WTC11 (cell line): ENCODE data around the gene CCDC137. TPM values are rescaled to one million over a fixed set of nuclear protein-coding genes. Genes with fewer than 3 reads are reported as not detected.
"Not testable (repeated sequence)": the region's sequence is repeated elsewhere in the genome, so short reads cannot be mapped to it uniquely, and the experiment has no call there.

Experiments used
- ATAC-seq: fragments of 200-7000 bp; cut with Tn5 transposase; 2 replicates; pipeline ENCODE4 v1.10.0; 2021; ENCODE audit warnings: mild to moderate bottlenecking, moderate library complexity
- CTCF ChIA-PET: fragments of 300-600 bp; sonication (Branson Sonifier 250); formaldehyde crosslinking; loops from one replicate; lab custom pipeline; 2021; ENCODE audit warnings: antibody characterized with exemption; lab: Charles Lee
- POLR2A ChIA-PET: fragments of 350-600 bp; sonication (Branson Sonifier 250); formaldehyde crosslinking; loops from one replicate; lab custom pipeline; 2021; ENCODE audit warnings: antibody characterized with exemption; lab: Charles Lee
- DNase-seq: peaks from one replicate; pipeline ENCODE4 v3.0.0; 2021; ENCODE audit warnings: low spot score
- H3K27ac Mint-ChIP-seq: 2 replicates; pipeline ENCODE4 v1.8.0; 2021; ENCODE audit warnings: mixed read lengths
- H3K27me3 Mint-ChIP-seq: 2 replicates; pipeline ENCODE4 v1.8.0; 2021; ENCODE audit warnings: low read depth, mild to moderate bottlenecking, moderate library complexity, mixed read lengths
- H3K36me3 Mint-ChIP-seq: 2 replicates; pipeline ENCODE4 v1.8.0; 2021; ENCODE audit warnings: mixed read lengths
- H3K4me1 Mint-ChIP-seq: 2 replicates; pipeline ENCODE4 v1.8.0; 2022; ENCODE audit warnings: mixed read lengths
- H3K4me3 Mint-ChIP-seq: 2 replicates; pipeline ENCODE4 v1.8.0; 2021; ENCODE audit warnings: mild to moderate bottlenecking, moderate library complexity, mixed read lengths
- H3K9me3 Mint-ChIP-seq: 2 replicates; pipeline ENCODE4 v1.8.0; 2021; ENCODE audit warnings: mixed read lengths
- CTCF ChIP-seq: fragments of 200-600 bp; IDR thresholded peaks from 2 replicates; pipeline ENCODE4 v1.8.0; 2022; ENCODE audit warnings: antibody characterized with exemption
- FOXK1 ChIP-seq: sonication (generic); formaldehyde crosslinking; IDR thresholded peaks from 2 replicates; pipeline ENCODE4 v1.8.0; 2022; ENCODE audit warnings: mild to moderate bottlenecking, moderate library complexity, missing genetic modification reagents
- FOXP1 ChIP-seq: sonication (generic); formaldehyde crosslinking; IDR thresholded peaks from 2 replicates; pipeline ENCODE4 v1.8.0; 2022; ENCODE audit warnings: missing genetic modification reagents, mild to moderate bottlenecking, moderate library complexity, borderline replicate concordance
- GABPB1 ChIP-seq: sonication (generic); formaldehyde crosslinking; IDR thresholded peaks from 2 replicates; pipeline ENCODE4 v1.8.1; 2023; ENCODE audit warnings: mild to moderate bottlenecking, missing genetic modification reagents
- IRF2 ChIP-seq: sonication (generic); formaldehyde crosslinking; IDR thresholded peaks from 2 replicates; pipeline ENCODE4 v1.8.0; 2022; ENCODE audit warnings: low read depth, missing genetic modification reagents, borderline replicate concordance
- NFYB ChIP-seq: sonication (generic); formaldehyde crosslinking; conservative IDR thresholded peaks from 2 replicates; pipeline ENCODE4 v1.8.0; 2022; ENCODE audit warnings: low read depth, missing genetic modification reagents
- NR1H2 ChIP-seq: sonication (generic); formaldehyde crosslinking; IDR thresholded peaks from 2 replicates; pipeline ENCODE4 v1.9.0; 2021; ENCODE audit warnings: mild to moderate bottlenecking, moderate library complexity, missing genetic modification reagents
- OVOL2 ChIP-seq: fragments of 250-450 bp; sonication (Bioruptor Pico); IDR thresholded peaks from 2 replicates; pipeline ENCODE4 v1.9.0; 2021; ENCODE audit warnings: mild to moderate bottlenecking, borderline replicate concordance
- PREB ChIP-seq: sonication (generic); formaldehyde crosslinking; IDR thresholded peaks from 2 replicates; pipeline ENCODE4 v1.8.1; 2022; ENCODE audit warnings: mild to moderate bottlenecking, missing genetic modification reagents, moderate library complexity, borderline replicate concordance
- PRRX2 ChIP-seq: fragments of 250-450 bp; sonication (Bioruptor Pico); IDR thresholded peaks from 2 replicates; pipeline ENCODE4 v1.8.0; 2021; ENCODE audit warnings: mild to moderate bottlenecking
- TCF7 ChIP-seq: sonication (generic); formaldehyde crosslinking; IDR thresholded peaks from 2 replicates; pipeline ENCODE4 v1.8.0; 2022; ENCODE audit warnings: mild to moderate bottlenecking, low read depth, missing genetic modification reagents, moderate library complexity
- TEAD4 ChIP-seq: sonication (generic); formaldehyde crosslinking; IDR thresholded peaks from 2 replicates; pipeline ENCODE4 v1.8.0; 2022; ENCODE audit warnings: mild to moderate bottlenecking, missing genetic modification reagents
- TP53 ChIP-seq: sonication (generic); formaldehyde crosslinking; IDR thresholded peaks from 2 replicates; pipeline ENCODE4 v1.8.1; 2023; ENCODE audit warnings: mild to moderate bottlenecking, missing genetic modification reagents
- USF2 ChIP-seq: sonication (generic); formaldehyde crosslinking; IDR thresholded peaks from 2 replicates; pipeline ENCODE4 v1.8.1; 2023; ENCODE audit warnings: mild to moderate bottlenecking, missing genetic modification reagents, moderate library complexity
- total RNA-seq: library from RNA; stranded (reverse); gene quantifications from 3 replicates; pipeline ENCODE4 v1.2.3, GENCODE V29; 2021
- TF ChIP-seq, protein P1 (sequence below): fragments of 250-450 bp; sonication (Bioruptor Pico); conservative IDR thresholded peaks from 2 replicates; pipeline ENCODE4 v1.9.0; 2021; ENCODE audit warnings: mild to moderate bottlenecking
- TF ChIP-seq, protein P2 (sequence below): sonication (generic); formaldehyde crosslinking; IDR thresholded peaks from 2 replicates; pipeline ENCODE4 v1.8.1; 2023; ENCODE audit warnings: mild to moderate bottlenecking, missing genetic modification reagents, moderate library complexity

Gene CCDC137
- total RNA-seq, 1 experiment from 2014 or later: 36.8 TPM

DNA sequence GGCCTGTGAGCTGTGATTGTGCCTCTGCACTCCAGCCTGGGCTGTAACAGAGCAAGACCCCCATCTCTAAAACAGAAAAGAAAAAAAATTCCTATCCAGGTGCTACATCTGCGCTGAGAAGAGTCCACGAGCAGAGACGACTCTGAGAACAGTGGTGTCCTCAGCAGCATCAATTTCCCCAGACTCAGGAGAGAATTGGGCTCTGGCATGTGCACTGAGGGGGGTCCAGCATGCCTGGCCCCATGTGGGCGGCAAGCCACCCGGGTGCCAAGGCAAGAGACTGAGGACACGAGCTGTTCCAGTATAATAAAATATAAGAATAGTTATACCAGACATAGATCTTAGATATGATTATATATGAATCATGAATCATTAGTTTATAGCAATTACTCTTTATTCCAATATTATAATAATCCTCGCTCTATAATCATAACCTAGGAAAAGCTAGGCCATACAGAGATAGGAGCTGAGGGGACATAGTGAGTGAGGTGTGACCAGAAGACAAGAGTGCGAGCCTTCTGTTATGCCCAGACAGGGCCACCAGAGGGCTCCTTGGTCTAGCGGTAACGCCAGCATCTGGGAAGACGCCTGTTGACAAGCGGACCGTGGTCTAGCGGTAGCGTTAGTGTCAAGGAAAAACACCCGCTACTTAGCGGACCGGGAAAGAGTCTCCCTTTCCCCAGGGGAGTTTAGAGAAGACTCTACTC is 9.1 kb downstream of the CCDC137 start:
- H3K4me1 Mint-ChIP-seq, ATAC-seq, H3K4me3 Mint-ChIP-seq, H3K9me3 Mint-ChIP-seq, H3K27me3 Mint-ChIP-seq, H3K27ac Mint-ChIP-seq, POLR2A ChIA-PET: not testable (repeated sequence)
- CTCF ChIA-PET: interaction anchor here (0.6 to 1.9 kb wide), 10 partner anchors 9 to 1306 kb away, joined by 3 to 9 read pairs (median 5); partner anchors contain the start of genes ARL16, CCDC137, HGS and MRPL12
- 0 out of 2 replicates have a peak, but pooled peaks have one; percentile 11 for TF ChIP-seq CTCF
- H3K36me3 Mint-ChIP-seq: peaks cover 33% of the 10 kb centered on the region
- peak; percentile 51 for DNase-seq

DNA sequence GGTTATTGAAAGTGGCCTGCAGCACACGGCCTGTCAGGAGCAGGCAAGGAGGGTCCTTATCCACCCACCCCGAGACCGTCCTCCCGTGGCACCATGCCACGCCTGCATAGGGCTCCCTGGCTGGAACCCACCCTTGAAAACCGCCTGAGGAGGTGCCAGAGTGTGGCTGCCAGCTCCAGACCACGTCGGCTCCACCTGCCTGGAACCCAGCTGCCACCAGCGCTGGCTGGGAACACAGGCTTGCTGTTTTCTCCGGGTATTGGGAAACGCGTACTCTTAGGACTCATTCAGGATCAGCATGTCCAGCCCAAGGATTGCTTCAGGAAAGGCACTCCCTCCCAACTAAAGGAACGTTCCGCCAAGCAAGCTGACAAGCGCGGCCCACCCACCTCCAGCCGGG is 10.4 kb downstream of the CCDC137 start:
- no peak for ATAC-seq
- Mint-ChIP-seq H3K9me3 (no peaks in the 10 kb centered on the region), H3K4me1 (no peaks in the 10 kb centered on the region), H3K27me3 (no peaks in the 10 kb centered on the region), H3K36me3 (peaks cover 28% of the 10 kb centered on the region), H3K4me3 (no peak overlapping the region), H3K27ac (no peak overlapping the region)
- ChIA-PET POLR2A (no interaction called here), CTCF (interaction anchor here (1.2 to 1.6 kb wide), 3 partner anchors 10 to 26 kb away, joined by 5 to 6 read pairs (median 5); partner anchors contain the start of genes CCDC137, MRPL12 and OXLD1)
- no peak for DNase-seq
- TF ChIP-seq, protein P1, sequence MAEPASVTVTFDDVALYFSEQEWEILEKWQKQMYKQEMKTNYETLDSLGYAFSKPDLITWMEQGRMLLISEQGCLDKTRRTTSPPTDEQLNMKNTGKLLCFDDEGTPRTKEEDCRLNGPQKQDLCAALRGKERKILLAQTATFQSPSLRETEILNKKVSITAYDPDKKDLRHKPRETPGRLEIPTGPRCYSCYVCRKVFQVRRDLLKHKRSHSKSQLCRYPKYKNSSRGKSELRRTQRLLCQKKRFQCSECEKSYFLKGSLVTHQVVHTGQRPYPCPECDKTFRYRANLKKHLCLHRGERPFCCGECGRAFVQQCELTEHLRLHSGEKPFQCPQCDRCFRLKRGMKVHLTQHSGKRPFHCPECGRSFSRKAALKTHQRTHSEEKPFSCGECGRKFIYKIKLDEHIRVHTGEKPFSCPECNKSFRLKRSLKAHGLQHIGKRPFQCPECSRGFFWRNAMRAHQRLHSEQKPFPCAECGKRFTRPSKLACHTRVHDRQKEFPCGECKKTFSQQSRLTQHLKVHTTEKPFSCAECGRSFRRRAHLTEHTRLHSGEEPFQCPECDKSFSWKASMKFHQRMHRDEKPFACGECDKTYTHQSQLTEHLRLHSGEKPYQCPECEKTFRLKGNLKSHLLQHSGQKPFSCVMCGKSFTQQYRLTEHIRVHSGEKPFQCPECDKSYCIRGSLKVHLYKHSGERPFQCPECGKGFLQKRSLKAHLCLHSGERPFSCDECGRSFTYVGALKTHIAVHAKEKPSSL (CRISPR knock-in tag): no peak
- TF ChIP-seq GABPB1 (CRISPR knock-in tag) (no peak), PREB (no peak), NFYB (CRISPR knock-in tag) (no peak), USF2 (no peak), TEAD4 (CRISPR knock-in tag) (no peak), FOXP1 (CRISPR knock-in tag) (no peak), OVOL2 (CRISPR knock-in tag) (no peak), FOXK1 (CRISPR knock-in tag) (no peak)

DNA sequence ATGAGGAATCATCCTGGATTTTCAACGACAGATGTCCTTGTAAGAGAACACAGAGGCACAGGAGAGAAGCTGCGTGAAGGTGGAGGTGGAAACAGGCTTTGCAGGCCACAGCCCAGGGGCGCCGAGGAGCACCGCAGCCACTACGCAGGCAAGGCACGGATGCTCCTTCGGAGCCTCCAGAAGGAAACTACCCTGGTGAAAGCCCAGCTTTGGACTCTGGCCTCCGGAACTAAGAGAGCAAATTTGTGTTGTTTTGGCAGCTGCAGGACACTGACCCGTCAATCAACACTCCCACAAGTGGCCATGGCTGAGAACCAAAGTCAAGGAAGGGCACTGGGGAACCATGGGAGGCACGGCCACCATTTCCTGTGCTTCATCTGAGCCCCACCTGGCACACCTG is 13.6 kb downstream of the CCDC137 start:
- H3K9me3 Mint-ChIP-seq: no peaks in the 10 kb centered on the region
- ChIA-PET CTCF (interaction anchor here (0.8 kb wide), 1 partner anchor 22 kb away, joined by 3 read pairs; the partner anchor contains the start of gene MRPL12), POLR2A (interaction anchor here (1.4 kb wide), 1 partner anchor 23 kb away, joined by 3 read pairs; the partner anchor contains the start of gene MRPL12)
- TF ChIP-seq TP53 (CRISPR knock-in tag) (no peak), USF2 (no peak), IRF2 (CRISPR knock-in tag) (no peak), CTCF (no peak), NR1H2 (no peak), PRRX2 (CRISPR knock-in tag) (no peak), GABPB1 (CRISPR knock-in tag) (no peak), FOXP1 (CRISPR knock-in tag) (no peak), TCF7 (CRISPR knock-in tag) (no peak)
- TF ChIP-seq, protein P1 (CRISPR knock-in tag): no peak
- TF ChIP-seq, protein P2, sequence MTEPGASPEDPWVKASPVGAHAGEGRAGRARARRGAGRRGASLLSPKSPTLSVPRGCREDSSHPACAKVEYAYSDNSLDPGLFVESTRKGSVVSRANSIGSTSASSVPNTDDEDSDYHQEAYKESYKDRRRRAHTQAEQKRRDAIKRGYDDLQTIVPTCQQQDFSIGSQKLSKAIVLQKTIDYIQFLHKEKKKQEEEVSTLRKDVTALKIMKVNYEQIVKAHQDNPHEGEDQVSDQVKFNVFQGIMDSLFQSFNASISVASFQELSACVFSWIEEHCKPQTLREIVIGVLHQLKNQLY (CRISPR knock-in tag): no peak

More for the DNA sequence above, 13.6 kb downstream of the CCDC137 start:
- Mint-ChIP-seq H3K27ac (no peak overlapping the region; the same call in 1 of the 2 replicates), H3K4me1 (peaks cover 12% of the 10 kb centered on the region), H3K36me3 (peaks cover 5% of the 10 kb centered on the region), H3K27me3 (no peaks in the 10 kb centered on the region; the same call in 1 of the 2 replicates), H3K4me3 (no peak overlapping the region)
- no peak for DNase-seq
- no peak for ATAC-seq
